ENCODE measurements around the gene ZNF311. TPM values are rescaled to one million over a fixed set of nuclear protein-coding genes. Genes with fewer than 3 reads are reported as not detected.

The ZNF311 gene
- total RNA-seq, 1 donor from 2014 or later, result 0.80 TPM

Other genes starting within 250 kb of the ZNF311 start
- 67.2 and 67.4 TPM in 2 replicates for gene TRIM27, start 81.3 kb downstream of the ZNF311 start, total RNA-seq
- not detected in 2 replicates for gene OR2W1, start 39.9 kb upstream of the ZNF311 start, total RNA-seq
- gene OR2B3, start 82.0 kb upstream of the ZNF311 start, total RNA-seq, result not detected in 2 replicates
- not detected in 2 replicates for gene OR2J1, start 94.2 kb upstream of the ZNF311 start, total RNA-seq
- gene OR2J3, start 102.7 kb upstream of the ZNF311 start, total RNA-seq, result not detected in 2 replicates
- gene OR2J2, start 165.6 kb upstream of the ZNF311 start, total RNA-seq, result not detected in 2 replicates

Data from activated T-helper 1 cell treated with anti-CD3 and anti-CD28 coated beads, Interleukin-12 subunit alpha, Interleukin-12 subunit beta, Interleukin-2, Interleukin-4 antibody, amounts not matched to agents 30 ng/mL and 10 ng/mL and 1 ng/mL, durations not matched to agents 14 hours and 24 hours and 36 hours (primary cell).